Neural cell (in vitro differentiated cells): ENCODE measurements around the gene MKRN2. TPM values are rescaled to one million over a fixed set of nuclear protein-coding genes. Genes with fewer than 3 reads are reported as not detected.

Source experiments
- H2AFZ ChIP-seq: fragments of 200-600, 300-800 bp; sonication (generic), shearing (Covaris generic); 2 replicates; pipeline ENCODE4 v1.6.0; 2014; ENCODE audit warnings: low read depth, mild to moderate bottlenecking, antibody characterized with exemption, low read length, moderate library complexity
- H3F3A ChIP-seq: fragments of 200-600 bp; shearing (Covaris generic); 2 replicates; pipeline ENCODE4 v1.6.1; 2016; ENCODE audit warnings: mild to moderate bottlenecking, moderate library complexity, mixed read lengths, antibody characterized with exemption, low read length; ENCODE audit not compliant: insufficient read depth, poor library complexity, severe bottlenecking
- H3K27ac ChIP-seq: fragments of 200-600, 300-800 bp; sonication (generic), shearing (Covaris generic); 2 replicates; pipeline ENCODE4 v1.5.1; 2014; ENCODE audit warnings: mild to moderate bottlenecking, low read length, moderate library complexity
- H3K27me3 ChIP-seq: fragments of 300-800, 200-600 bp; sonication (generic), shearing (Covaris generic); 2 replicates; pipeline ENCODE4 v1.6.0; 2014; ENCODE audit warnings: mild to moderate bottlenecking, low read depth, low read length, moderate library complexity; ENCODE audit not compliant: insufficient read depth
- H3K36me3 ChIP-seq: fragments of 300-800, 200-600 bp; sonication (generic), shearing (Covaris generic); 2 replicates; pipeline ENCODE4 v1.5.1; 2014; ENCODE audit warnings: mild to moderate bottlenecking, antibody characterized with exemption, low read length, moderate library complexity; ENCODE audit not compliant: insufficient read depth
- H3K4me2 ChIP-seq: fragments of 300-800, 200-600 bp; sonication (generic), shearing (Covaris generic); 2 replicates; pipeline ENCODE4 v1.6.0; 2014; ENCODE audit warnings: mild to moderate bottlenecking, low read length
- H3K4me3 ChIP-seq: fragments of 300-800, 200-600 bp; sonication (generic), shearing (Covaris generic); 2 replicates; pipeline ENCODE4 v1.5.1; 2014; ENCODE audit warnings: mild to moderate bottlenecking, low read length, moderate library complexity
- H3K79me2 ChIP-seq: fragments of 200-600 bp; shearing (Covaris generic); replicated peaks from 2 replicates; pipeline ENCODE4 v1.6.0; 2014; ENCODE audit warnings: mild to moderate bottlenecking, low read length, moderate library complexity; ENCODE audit not compliant: insufficient read depth
- H3K9ac ChIP-seq: fragments of 300-800, 200-600 bp; sonication (generic), shearing (Covaris generic); 2 replicates; pipeline ENCODE4 v1.6.1; 2016; ENCODE audit warnings: mild to moderate bottlenecking, low read length, mixed read lengths
- H3K9me2 ChIP-seq: fragments of 200-600 bp; shearing (Covaris generic); 2 replicates; pipeline ENCODE4 v1.6.1; 2016; ENCODE audit warnings: mild to moderate bottlenecking, low read length, mixed read lengths; ENCODE audit not compliant: insufficient read depth
- H3K9me3 ChIP-seq: fragments of 200-600, 300-800 bp; sonication (generic), shearing (Covaris generic); 2 replicates; pipeline ENCODE4 v1.6.1; 2016; ENCODE audit warnings: mild to moderate bottlenecking, mixed run types, low read length, moderate library complexity, mixed read lengths
- H4K20me1 ChIP-seq: fragments of 200-600 bp; shearing (Covaris generic); 2 replicates; pipeline ENCODE4 v1.6.1; 2016; ENCODE audit warnings: mild to moderate bottlenecking, mixed run types; ENCODE audit not compliant: insufficient read depth
- EP300 ChIP-seq: fragments of 450-650 bp; conservative IDR thresholded peaks from 2 replicates; pipeline ENCODE4 v1.6.1; 2014; ENCODE audit warnings: antibody characterized with exemption, mild to moderate bottlenecking, moderate library complexity; ENCODE audit not compliant: poor library complexity, severe bottlenecking
- EZH2 ChIP-seq: fragments of 200-600, 300-800 bp; shearing (Covaris generic), sonication (generic); IDR thresholded peaks from 2 replicates; pipeline ENCODE4 v1.6.1; 2014; ENCODE audit warnings: antibody characterized with exemption, low read length, borderline replicate concordance, mild to moderate bottlenecking; ENCODE audit not compliant: insufficient read depth, poor library complexity, severe bottlenecking
- MXI1 ChIP-seq: fragments of 450-650 bp; conservative IDR thresholded peaks from 2 replicates; pipeline ENCODE4 v1.6.1; 2014; ENCODE audit warnings: antibody characterized with exemption, mild to moderate bottlenecking; ENCODE audit not compliant: poor library complexity, severe bottlenecking
- POLR2AphosphoS5 ChIP-seq: IDR thresholded peaks from 2 replicates; pipeline ENCODE4 v1.6.1; 2012
- RAD21 ChIP-seq: fragments of 450-650 bp; conservative IDR thresholded peaks from 2 replicates; pipeline ENCODE4 v1.6.1; 2014; ENCODE audit warnings: antibody characterized with exemption, mild to moderate bottlenecking, moderate library complexity
- REST ChIP-seq: IDR thresholded peaks from 2 replicates; pipeline ENCODE4 v1.6.1; 2012; ENCODE audit warnings: borderline replicate concordance
- SMC3 ChIP-seq: fragments of 450-650 bp; conservative IDR thresholded peaks from 2 replicates; pipeline ENCODE4 v1.6.1; 2014; ENCODE audit warnings: antibody characterized with exemption, mild to moderate bottlenecking, moderate library complexity; ENCODE audit not compliant: poor library complexity
- TAF1 ChIP-seq: IDR thresholded peaks from 2 replicates; pipeline ENCODE4 v1.6.1; 2012; ENCODE audit warnings: low read depth
- polyA plus RNA-seq: library from polyadenylated mRNA; depleted of rRNA; stranded (reverse); fragments of >200 nt; gene quantifications from 2 replicates; pipeline ENCODE4 v1.2.3, GENCODE V29; 2014
- TF ChIP-seq, protein P1 (sequence below): fragments of 450-650 bp; IDR thresholded peaks from 2 replicates; pipeline ENCODE4 v1.5.1; 2014; ENCODE audit warnings: antibody characterized with exemption, mild to moderate bottlenecking, moderate library complexity; ENCODE audit not compliant: poor library complexity, severe bottlenecking

The MKRN2 gene
- polyA plus RNA-seq, 1 donor from 2014 or later = 47.6 TPM

GRCh38 chr3:12579456-12579855 lies 22.6 kb downstream of the MKRN2 start:
- no peaks in the 10 kb centered on the region for H3K79me2 ChIP-seq
- no peaks in the 10 kb centered on the region for H3K9me2 ChIP-seq
- H2AFZ ChIP-seq = no peak overlapping the region
- no peak overlapping the region for H3K27ac ChIP-seq
- H4K20me1 ChIP-seq = no peaks in the 10 kb centered on the region
- peaks cover 13% of the 10 kb centered on the region for H3K36me3 ChIP-seq
- no peaks in the 10 kb centered on the region for H3K27me3 ChIP-seq
- no peak overlapping the region for H3K9ac ChIP-seq
- H3K9me3 ChIP-seq = no peaks in the 10 kb centered on the region
- no peaks in the 10 kb centered on the region for H3F3A ChIP-seq
- TF ChIP-seq REST (no peak), POLR2AphosphoS5 (no peak), SMC3 (no peak), TAF1 (no peak), RAD21 (no peak)
- TF ChIP-seq, protein P1, sequence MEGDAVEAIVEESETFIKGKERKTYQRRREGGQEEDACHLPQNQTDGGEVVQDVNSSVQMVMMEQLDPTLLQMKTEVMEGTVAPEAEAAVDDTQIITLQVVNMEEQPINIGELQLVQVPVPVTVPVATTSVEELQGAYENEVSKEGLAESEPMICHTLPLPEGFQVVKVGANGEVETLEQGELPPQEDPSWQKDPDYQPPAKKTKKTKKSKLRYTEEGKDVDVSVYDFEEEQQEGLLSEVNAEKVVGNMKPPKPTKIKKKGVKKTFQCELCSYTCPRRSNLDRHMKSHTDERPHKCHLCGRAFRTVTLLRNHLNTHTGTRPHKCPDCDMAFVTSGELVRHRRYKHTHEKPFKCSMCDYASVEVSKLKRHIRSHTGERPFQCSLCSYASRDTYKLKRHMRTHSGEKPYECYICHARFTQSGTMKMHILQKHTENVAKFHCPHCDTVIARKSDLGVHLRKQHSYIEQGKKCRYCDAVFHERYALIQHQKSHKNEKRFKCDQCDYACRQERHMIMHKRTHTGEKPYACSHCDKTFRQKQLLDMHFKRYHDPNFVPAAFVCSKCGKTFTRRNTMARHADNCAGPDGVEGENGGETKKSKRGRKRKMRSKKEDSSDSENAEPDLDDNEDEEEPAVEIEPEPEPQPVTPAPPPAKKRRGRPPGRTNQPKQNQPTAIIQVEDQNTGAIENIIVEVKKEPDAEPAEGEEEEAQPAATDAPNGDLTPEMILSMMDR = no peak
- H3K4me2 ChIP-seq = no peak overlapping the region
- H3K4me3 ChIP-seq = no peak overlapping the region

DNA sequence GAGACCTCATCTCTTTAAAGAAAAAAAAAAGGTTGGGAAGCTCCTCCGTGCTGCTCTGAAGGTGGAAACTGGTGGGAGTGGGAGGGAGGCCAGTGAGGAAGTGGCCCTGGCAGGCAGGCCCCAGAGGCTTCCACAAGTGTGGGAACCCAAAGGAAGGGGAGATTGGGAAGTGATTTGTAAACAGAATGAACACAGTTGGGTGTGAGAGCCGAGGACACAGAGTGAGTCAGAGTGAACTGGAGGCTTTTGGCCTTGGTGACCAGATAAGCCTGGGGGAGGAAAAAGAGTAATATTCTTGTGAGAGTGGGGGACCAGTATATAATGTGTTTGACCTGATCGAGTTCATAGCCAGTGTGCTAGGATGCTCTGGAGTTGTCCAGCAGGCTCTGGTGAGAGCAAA lies 23.0 kb downstream of the MKRN2 start:
- Histone ChIP-seq H3K79me2 (no peaks in the 10 kb centered on the region), H3K9me3 (no peaks in the 10 kb centered on the region), H3K27me3 (no peaks in the 10 kb centered on the region), H4K20me1 (no peaks in the 10 kb centered on the region), H3K4me2 (no peak overlapping the region), H3K27ac (no peak overlapping the region), H3F3A (no peaks in the 10 kb centered on the region), H3K9me2 (no peaks in the 10 kb centered on the region), H3K9ac (no peak overlapping the region), H3K4me3 (no peak overlapping the region), H3K36me3 (peaks cover 13% of the 10 kb centered on the region), H2AFZ (no peak overlapping the region)
- TF ChIP-seq EP300 (no peak), MXI1 (no peak), TAF1 (no peak), RAD21 (no peak), POLR2AphosphoS5 (no peak), REST (no peak), EZH2 (no peak), SMC3 (no peak)
- TF ChIP-seq, protein P1 = no peak
